ENCODE measurements around the gene SULT2B1.

The SULT2B1 gene

GRCh38 chr19:48548253-48548911 is 3.6 kb upstream of the SULT2B1 start:
- H3K4me3 ChIP-seq (ENCODE audit: control insufficient read depth, low read depth, low read length), result no peak overlapping the region
- no peak for TF ChIP-seq CTCF (IDR thresholded peaks at IDR 0.05; ENCODE audit: control insufficient read depth, insufficient read depth, low read depth, low read length, missing control alignments)
- no peak for DNase-seq (ENCODE audit: low read depth)

- no peak overlapping the region for H3K4me3 ChIP-seq (ENCODE audit: control insufficient read depth, low read depth, low read length)
- DNase-seq (ENCODE audit: low read depth), result no peak
- TF ChIP-seq CTCF (IDR thresholded peaks at IDR 0.05; ENCODE audit: control insufficient read depth, insufficient read depth, low read depth, low read length, missing control alignments), result no peak
Measured at GRCh38 chr19:48549380-48549779, 2.6 kb upstream of the SULT2B1 start.

- no peak overlapping the region for H3K4me3 ChIP-seq (ENCODE audit: control insufficient read depth, low read depth, low read length)
Measured at GRCh38 chr19:48552406-48553322, 692 bp downstream of the SULT2B1 start.

GRCh38 chr19:48553676-48554384 is 1.9 kb downstream of the SULT2B1 start:
- no peak overlapping the region for H3K4me3 ChIP-seq (ENCODE audit: control insufficient read depth, low read depth, low read length)
- no peak for TF ChIP-seq CTCF (IDR thresholded peaks at IDR 0.05; ENCODE audit: control insufficient read depth, insufficient read depth, low read depth, low read length, missing control alignments)
- no peak for DNase-seq (ENCODE audit: low read depth)

More at GRCh38 chr19:48552406-48553322, 692 bp downstream of the SULT2B1 start:
- TF ChIP-seq CTCF (IDR thresholded peaks at IDR 0.05; ENCODE audit: control insufficient read depth, insufficient read depth, low read depth, low read length, missing control alignments), result no peak
- no peak for DNase-seq (ENCODE audit: low read depth)

GRCh38 chr19:48554385-48555091 is 2.6 kb downstream of the SULT2B1 start:
- no peak for TF ChIP-seq CTCF (IDR thresholded peaks at IDR 0.05; ENCODE audit: control insufficient read depth, insufficient read depth, low read depth, low read length, missing control alignments)
- DNase-seq (ENCODE audit: low read depth), result no peak
- H3K4me3 ChIP-seq (ENCODE audit: control insufficient read depth, low read depth, low read length), result no peak overlapping the region

GRCh38 chr19:48556163-48556562 is 4.2 kb downstream of the SULT2B1 start:
- DNase-seq (ENCODE audit: low read depth), result no peak

More at GRCh38 chr19:48556163-48556562, 4.2 kb downstream of the SULT2B1 start:
- TF ChIP-seq CTCF (IDR thresholded peaks at IDR 0.05; ENCODE audit: control insufficient read depth, insufficient read depth, low read depth, low read length, missing control alignments), result no peak
- no peak overlapping the region for H3K4me3 ChIP-seq (ENCODE audit: control insufficient read depth, low read depth, low read length)

All from AG09309 (cell line).